HEK293 (cell line): ENCODE data around the gene KIF26B.

Experiments
- CTCF ChIA-PET: fragments of 350-600 bp; formaldehyde crosslinking; extraction: SDS; loops from one replicate; lab custom pipeline; 2021; ENCODE audit warnings: antibody characterized with exemption; lab: Yijun Ruan, JAX
- POLR2A ChIA-PET: fragments of 300-600 bp; formaldehyde crosslinking; extraction: SDS; loops from one replicate; lab custom pipeline; 2020; ENCODE audit warnings: antibody characterized with exemption, inconsistent platforms; lab: Yijun Ruan, JAX
- H3K27ac ChIP-seq: fragments of 200-500 bp; sonication (Bioruptor generic); 2 replicates; pipeline ENCODE4 v1.5.1; 2014; ENCODE audit warnings: low read depth, low read length, control low read depth, inconsistent platforms; ENCODE audit errors: extremely low read depth
- H3K36me3 ChIP-seq, 2 experiments: fragments of 200-500 bp in 1 of 2; sonication (Bioruptor generic) in 1 of 2; 1 replicate in 1 of 2; 2 replicates in 1 of 2; pipeline ENCODE4 v1.5.1; 2014 to 2017; ENCODE audit warnings: inconsistent platforms in 2 of 2, low read length in 2 of 2; ENCODE audit not compliant: control insufficient read depth in 2 of 2, insufficient read depth in 1 of 2
- H3K4me1 ChIP-seq: fragments of 200-500 bp; sonication (Bioruptor generic); 2 replicates; pipeline ENCODE4 v1.5.1; 2014; ENCODE audit warnings: mild to moderate bottlenecking, low read length, inconsistent platforms; ENCODE audit not compliant: control insufficient read depth, insufficient read depth
- H3K4me3 ChIP-seq: 2 replicates; pipeline ENCODE4 v1.5.1; 2011; ENCODE audit warnings: low read depth, mild to moderate bottlenecking, control low read depth, low read length, moderate library complexity
- H3K9me3 ChIP-seq: fragments of 200-500 bp; sonication (Bioruptor generic); 2 replicates; pipeline ENCODE4 v1.5.1; 2014; ENCODE audit warnings: low read depth, low read length, inconsistent platforms; ENCODE audit not compliant: control insufficient read depth, insufficient read depth
- ATF2 ChIP-seq: fragments of 450-650 bp; formaldehyde crosslinking; IDR thresholded peaks from 2 replicates; pipeline ENCODE4 v1.5.1; 2016; ENCODE audit warnings: missing biosample characterization, missing genetic modification characterization, low read depth
- IKZF3 ChIP-seq: fragments of 450-650 bp; IDR thresholded peaks from 2 replicates; pipeline ENCODE4 v1.5.0; 2018; ENCODE audit warnings: missing biosample characterization, mild to moderate bottlenecking, missing genetic modification characterization, moderate library complexity
- KLF16 ChIP-seq: fragments of 450-650 bp; formaldehyde crosslinking; IDR thresholded peaks from 2 replicates; pipeline ENCODE4 v1.5.1; 2017; ENCODE audit warnings: missing biosample characterization, missing genetic modification characterization
- KLF7 ChIP-seq: fragments of 450-650 bp; formaldehyde crosslinking; IDR thresholded peaks from 2 replicates; pipeline ENCODE4 v1.5.1; 2016; ENCODE audit warnings: missing biosample characterization, missing genetic modification characterization, borderline replicate concordance
- KLF8 ChIP-seq: fragments of 450-650 bp; formaldehyde crosslinking; IDR thresholded peaks from 2 replicates; pipeline ENCODE4 v1.5.1; 2016; ENCODE audit warnings: missing biosample characterization, missing genetic modification characterization
- PATZ1 ChIP-seq: fragments of 450-650 bp; formaldehyde crosslinking; IDR thresholded peaks from 2 replicates; pipeline ENCODE4 v1.5.1; 2016; ENCODE audit warnings: missing biosample characterization, missing genetic modification characterization
- SALL2 ChIP-seq: fragments of 450-650 bp; formaldehyde crosslinking; IDR thresholded peaks from 2 replicates; pipeline ENCODE4 v1.5.0; 2017; ENCODE audit warnings: missing biosample characterization, mild to moderate bottlenecking, missing genetic modification characterization, borderline replicate concordance
- SP2 ChIP-seq: fragments of 450-650 bp; formaldehyde crosslinking; IDR thresholded peaks from 2 replicates; pipeline ENCODE4 v1.5.1; 2016; ENCODE audit warnings: missing biosample characterization, missing genetic modification characterization
- SP7 ChIP-seq: fragments of 450-650 bp; formaldehyde crosslinking; IDR thresholded peaks from 2 replicates; pipeline ENCODE4 v1.5.1; 2016; ENCODE audit warnings: missing biosample characterization, missing genetic modification characterization
- TRIM28 ChIP-seq: IDR thresholded peaks from 2 replicates; pipeline ENCODE4 v1.6.1; 2011; ENCODE audit warnings: low read length, control low read depth, borderline replicate concordance
- ZFHX2 ChIP-seq: fragments of 450-650 bp; formaldehyde crosslinking; conservative IDR thresholded peaks from 2 replicates; pipeline ENCODE4 v1.5.1; 2016; ENCODE audit warnings: missing biosample characterization, missing genetic modification characterization
- ZIC2 ChIP-seq: fragments of 450-650 bp; formaldehyde crosslinking; IDR thresholded peaks from 2 replicates; pipeline ENCODE4 v1.5.1; 2016; ENCODE audit warnings: missing biosample characterization, missing genetic modification characterization
- ZNF10 ChIP-seq: fragments of 450-650 bp; formaldehyde crosslinking; IDR thresholded peaks from 2 replicates; pipeline ENCODE4 v1.5.1; 2017; ENCODE audit warnings: missing biosample characterization, missing genetic modification characterization
- ZNF132 ChIP-seq: fragments of 450-650 bp; formaldehyde crosslinking; IDR thresholded peaks from 2 replicates; pipeline ENCODE4 v1.5.1; 2017; ENCODE audit warnings: missing biosample characterization, missing genetic modification characterization, borderline replicate concordance
- ZNF18 ChIP-seq: fragments of 450-650 bp; formaldehyde crosslinking; IDR thresholded peaks from 2 replicates; pipeline ENCODE4 v1.5.1; 2016; ENCODE audit warnings: missing biosample characterization, missing genetic modification characterization
- ZNF350 ChIP-seq: fragments of 450-650 bp; formaldehyde crosslinking; IDR thresholded peaks from 2 replicates; pipeline ENCODE4 v1.5.0; 2017; ENCODE audit warnings: missing biosample characterization, mild to moderate bottlenecking, missing genetic modification characterization
- ZNF404 ChIP-seq: fragments of 450-650 bp; formaldehyde crosslinking; IDR thresholded peaks from 2 replicates; pipeline ENCODE4 v1.5.1; 2017; ENCODE audit warnings: missing biosample characterization, missing genetic modification characterization
- ZNF416 ChIP-seq: fragments of 450-650 bp; formaldehyde crosslinking; IDR thresholded peaks from 2 replicates; pipeline ENCODE4 v1.5.1; 2016; ENCODE audit warnings: missing biosample characterization, missing genetic modification characterization
- ZNF501 ChIP-seq: fragments of 450-650 bp; formaldehyde crosslinking; IDR thresholded peaks from 2 replicates; pipeline ENCODE4 v1.5.1; 2016; ENCODE audit warnings: missing biosample characterization, missing genetic modification characterization
- ZNF521 ChIP-seq: fragments of 450-650 bp; formaldehyde crosslinking; IDR thresholded peaks from 2 replicates; pipeline ENCODE4 v1.5.1; 2017; ENCODE audit warnings: missing biosample characterization, mild to moderate bottlenecking, missing genetic modification characterization
- ZNF548 ChIP-seq: fragments of 450-650 bp; formaldehyde crosslinking; IDR thresholded peaks from 2 replicates; pipeline ENCODE4 v1.5.1; 2016; ENCODE audit warnings: missing biosample characterization, missing genetic modification characterization
- ZNF560 ChIP-seq: fragments of 450-650 bp; formaldehyde crosslinking; IDR thresholded peaks from 2 replicates; pipeline ENCODE4 v1.5.1; 2017; ENCODE audit warnings: missing biosample characterization, missing genetic modification characterization, borderline replicate concordance
- ZNF585B ChIP-seq: fragments of 450-650 bp; formaldehyde crosslinking; IDR thresholded peaks from 2 replicates; pipeline ENCODE4 v1.5.1; 2016; ENCODE audit warnings: missing biosample characterization, missing genetic modification characterization
- ZNF621 ChIP-seq: fragments of 450-650 bp; formaldehyde crosslinking; IDR thresholded peaks from 2 replicates; pipeline ENCODE4 v1.5.1; 2017; ENCODE audit warnings: missing biosample characterization, missing genetic modification characterization
- ZNF629 ChIP-seq: fragments of 450-650 bp; formaldehyde crosslinking; IDR thresholded peaks from 2 replicates; pipeline ENCODE4 v1.5.1; 2017; ENCODE audit warnings: missing biosample characterization, missing genetic modification characterization
- ZNF701 ChIP-seq: fragments of 450-650 bp; formaldehyde crosslinking; IDR thresholded peaks from 2 replicates; pipeline ENCODE4 v1.5.1; 2016; ENCODE audit warnings: missing biosample characterization, missing genetic modification characterization
- ZNF785 ChIP-seq: fragments of 450-650 bp; formaldehyde crosslinking; IDR thresholded peaks from 2 replicates; pipeline ENCODE4 v1.5.1; 2016; ENCODE audit warnings: missing biosample characterization, missing genetic modification characterization
- ZNF792 ChIP-seq: fragments of 450-650 bp; formaldehyde crosslinking; IDR thresholded peaks from 2 replicates; pipeline ENCODE4 v1.5.1; 2016; ENCODE audit warnings: missing biosample characterization, missing genetic modification characterization

The KIF26B gene

GRCh38 chr1:245288796-245289195 is 134.0 kb downstream of the KIF26B start (continued):
- TF ChIP-seq ZNF404 (no peak), ZNF10 (tag by site-specific recombination) (no peak), ZNF701 (tag by site-specific recombination) (no peak), KLF16 (tag by site-specific recombination) (no peak), SP7 (tag by site-specific recombination) (no peak), ZNF585B (no peak), TRIM28 (no peak), ZNF350 (tag by site-specific recombination) (no peak)
- TF ChIP-seq, all 188 proteins: peak for 0

- POLR2A ChIA-PET: no interaction called here
- CTCF ChIA-PET: no interaction called here
- H3K4me1 ChIP-seq: no peaks in the 10 kb centered on the region
Observed at GRCh38 chr1:245290836-245291235, 136.1 kb downstream of the KIF26B start.

GRCh38 chr1:245291351-245291750 is 136.6 kb downstream of the KIF26B start:
- Histone ChIP-seq H3K27ac (no peak overlapping the region), H3K9me3 (no peaks in the 10 kb centered on the region), H3K36me3 (no peaks in the 10 kb centered on the region), H3K4me3 (no peak overlapping the region), H3K4me1 (no peaks in the 10 kb centered on the region)
- TF ChIP-seq IKZF3 (tag by site-specific recombination) (no peak), ZNF501 (tag by site-specific recombination) (no peak), KLF8 (tag by site-specific recombination) (no peak), ZNF629 (tag by site-specific recombination) (no peak), ZNF560 (tag by site-specific recombination) (no peak), ZNF416 (tag by site-specific recombination) (no peak), KLF16 (tag by site-specific recombination) (no peak), ATF2 (tag by site-specific recombination) (no peak)
- CTCF ChIA-PET: no interaction called here
- POLR2A ChIA-PET: no interaction called here

More at GRCh38 chr1:245290836-245291235, 136.1 kb downstream of the KIF26B start:
- H3K36me3 ChIP-seq: no peaks in the 10 kb centered on the region
- TF ChIP-seq ZNF621 (tag by site-specific recombination) (no peak), ZIC2 (no peak), ZNF785 (tag by site-specific recombination) (no peak), ZNF132 (tag by site-specific recombination) (no peak), ZNF548 (tag by site-specific recombination) (no peak)
- TF ChIP-seq, all 188 proteins: peak for 0
- no peaks in the 10 kb centered on the region for H3K9me3 ChIP-seq
- no peak overlapping the region for H3K27ac ChIP-seq
- H3K4me3 ChIP-seq: no peak overlapping the region

GRCh38 chr1:245292141-245292540 is 137.4 kb downstream of the KIF26B start:
- CTCF ChIA-PET: no interaction called here
- TF ChIP-seq ZNF792 (tag by site-specific recombination) (no peak), PATZ1 (tag by site-specific recombination) (no peak), ZFHX2 (tag by site-specific recombination) (no peak), ZNF521 (tag by site-specific recombination) (no peak), ZNF350 (tag by site-specific recombination) (no peak), ZNF18 (no peak), KLF7 (tag by site-specific recombination) (no peak), SP2 (tag by site-specific recombination) (no peak), SALL2 (tag by site-specific recombination) (no peak)

More at GRCh38 chr1:245292141-245292540, 137.4 kb downstream of the KIF26B start:
- Histone ChIP-seq H3K36me3 (no peaks in the 10 kb centered on the region), H3K27ac (no peak overlapping the region), H3K4me3 (no peak overlapping the region), H3K4me1 (no peaks in the 10 kb centered on the region), H3K9me3 (no peaks in the 10 kb centered on the region)
- POLR2A ChIA-PET: no interaction called here
